GM18498 (cell line): ENCODE results near the gene PKNOX2.

Experiments
- ATAC-seq: cut with Tn5 transposase; IDR thresholded peaks from one replicate; pipeline ENCODE4 v1.9.1; 2021; ENCODE audit warnings: mild to moderate bottlenecking, moderate library complexity; ENCODE audit not compliant: unreplicated experiment

The PKNOX2 gene

DNA sequence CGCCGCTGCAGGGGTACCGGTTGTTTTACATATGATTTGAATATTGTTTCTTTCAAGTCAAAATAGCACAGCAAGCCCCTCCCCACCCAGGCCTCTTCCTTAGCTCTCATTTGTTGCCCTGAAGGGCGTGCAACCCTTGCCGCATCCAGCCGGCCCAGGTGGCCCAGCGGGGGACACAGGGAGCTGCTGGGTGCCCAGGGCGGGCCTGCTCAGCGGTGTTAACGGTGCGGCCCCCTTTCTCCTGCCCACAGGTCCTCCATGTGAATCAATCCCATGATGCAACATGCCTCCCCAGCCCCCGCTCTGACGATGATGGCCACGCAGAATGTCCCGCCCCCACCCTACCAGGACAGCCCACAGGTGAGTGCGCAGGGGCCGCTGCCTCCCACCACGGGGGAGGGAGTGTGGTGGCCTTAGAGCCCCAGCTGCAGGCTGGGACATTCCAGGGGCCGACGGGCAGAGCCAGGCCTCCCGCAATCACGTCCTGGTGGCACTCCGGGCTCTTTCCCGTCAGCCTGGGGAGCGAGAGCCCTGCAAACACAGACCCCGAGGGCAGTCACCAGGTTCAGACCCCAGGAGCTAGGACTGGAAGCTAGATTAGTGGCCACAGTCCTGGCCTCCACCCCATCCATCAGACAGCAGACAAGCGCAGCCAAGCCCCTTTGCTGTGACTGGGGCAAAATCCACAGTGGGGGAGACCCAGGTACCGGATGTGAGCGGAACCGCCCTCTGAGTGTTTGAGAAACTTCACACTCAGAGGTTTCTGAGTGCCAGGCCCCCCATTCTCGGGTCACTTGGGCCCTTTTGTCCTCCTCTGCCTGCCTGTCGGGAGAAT is 186.7 kb downstream of the PKNOX2 start:
- no peak for ATAC-seq

DNA sequence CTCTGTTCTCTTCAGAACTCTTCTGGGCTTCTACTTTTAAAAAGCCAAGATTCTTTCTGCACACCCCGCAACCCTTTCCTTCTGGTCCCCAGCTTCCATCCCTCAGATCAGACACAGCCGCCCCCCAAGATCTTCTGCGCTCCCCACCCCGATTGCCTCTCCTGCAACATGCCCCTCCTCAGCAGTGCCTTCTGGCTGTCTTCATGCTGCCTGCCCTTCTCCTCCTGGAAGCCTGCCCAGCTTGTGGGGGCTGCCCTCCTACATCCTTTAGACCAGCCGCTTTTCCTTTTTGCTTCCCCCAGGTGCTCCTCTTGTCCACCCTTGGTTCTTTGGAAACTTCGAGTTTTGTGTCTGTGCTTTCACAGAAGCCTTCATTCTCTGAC is 187.3 kb downstream of the PKNOX2 start:
- ATAC-seq, result no peak

DNA sequence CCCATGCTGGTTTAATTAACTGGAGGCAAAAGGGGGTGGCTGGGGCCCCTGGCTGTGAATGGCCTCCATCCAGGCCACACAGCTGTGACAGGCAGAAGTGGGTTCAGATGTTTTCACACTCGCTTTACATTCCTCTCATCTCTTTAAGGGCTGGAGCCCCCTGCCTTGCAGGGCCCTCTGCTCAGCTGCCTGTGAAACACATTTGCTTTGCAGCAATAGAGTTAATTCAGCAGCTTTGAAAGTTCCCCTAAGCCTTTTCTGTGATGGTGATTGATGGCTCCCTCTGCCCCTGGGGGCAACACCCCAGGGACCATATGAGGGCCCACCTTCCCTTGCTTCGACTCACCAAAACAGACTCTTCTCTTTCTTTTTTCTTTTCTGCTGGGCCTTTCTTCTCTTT is 192.2 kb downstream of the PKNOX2 start:
- ATAC-seq, result no peak

DNA sequence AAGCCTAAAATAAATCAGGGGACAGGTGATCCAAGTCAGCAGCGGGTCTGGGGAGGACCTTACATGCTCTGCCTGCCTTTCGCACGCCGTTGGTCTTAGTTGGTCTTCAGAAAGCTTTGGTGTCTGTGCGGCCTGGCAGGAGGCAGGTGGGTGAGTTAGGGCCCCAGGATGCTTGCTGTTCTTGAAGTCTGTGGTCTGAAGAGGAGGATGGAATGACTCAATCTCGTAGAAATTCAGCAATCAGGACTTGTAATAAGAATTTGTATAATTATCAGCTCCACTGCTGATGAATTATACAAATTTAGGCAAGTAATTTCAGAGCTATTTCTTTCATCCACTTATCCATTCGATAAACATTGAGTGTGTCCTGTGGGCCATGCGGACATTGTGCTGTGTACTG is 193.0 kb downstream of the PKNOX2 start:
- no peak for ATAC-seq

DNA sequence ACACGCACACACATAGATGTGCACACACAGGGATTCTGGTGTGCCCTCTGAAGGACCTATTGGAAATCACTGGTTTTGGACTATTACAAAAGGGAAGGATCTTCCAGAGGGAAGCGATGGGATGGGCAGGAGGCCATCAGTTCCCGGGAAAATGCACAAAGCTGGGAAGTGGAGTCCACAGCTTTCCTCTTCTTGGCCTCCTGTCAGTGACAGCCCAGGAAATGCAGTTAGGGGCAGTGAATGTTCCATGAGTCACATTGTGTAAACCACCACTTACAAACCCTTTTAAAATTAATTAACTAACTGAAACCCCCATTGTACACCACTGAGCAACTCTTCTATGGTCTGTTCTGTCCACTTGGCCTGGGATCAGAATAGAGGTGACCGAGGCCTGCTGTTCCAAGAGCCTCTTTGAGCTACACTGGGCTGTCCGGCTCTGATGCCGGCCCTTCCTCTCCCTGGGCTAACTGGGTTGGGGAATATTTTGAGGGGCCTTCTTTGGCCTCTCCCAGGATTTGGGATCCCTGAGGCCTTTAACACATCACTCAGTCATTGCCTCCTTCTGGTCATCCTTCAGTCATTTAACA is 193.8 kb downstream of the PKNOX2 start:
- ATAC-seq, result no peak

DNA sequence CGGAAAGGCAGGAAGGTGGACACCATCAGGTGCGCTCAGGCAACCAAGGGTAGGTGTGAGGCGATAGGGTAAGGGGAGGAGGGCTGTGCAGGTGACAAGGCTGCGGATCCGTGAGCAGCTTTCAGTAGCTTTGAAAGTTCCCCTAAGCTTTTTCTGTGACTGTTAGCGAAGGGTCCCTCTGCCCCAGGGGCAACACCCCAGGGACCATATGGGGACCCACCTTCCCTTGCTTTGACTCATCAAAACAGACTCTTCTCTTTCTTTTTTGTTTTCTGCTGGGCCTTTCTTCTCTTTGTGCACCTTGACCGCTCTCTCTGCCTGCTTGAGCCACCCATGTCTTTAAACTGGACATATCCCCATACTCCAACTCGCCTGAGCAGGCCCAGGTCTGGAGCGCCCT is 194.6 kb downstream of the PKNOX2 start:
- ATAC-seq, result no peak

DNA sequence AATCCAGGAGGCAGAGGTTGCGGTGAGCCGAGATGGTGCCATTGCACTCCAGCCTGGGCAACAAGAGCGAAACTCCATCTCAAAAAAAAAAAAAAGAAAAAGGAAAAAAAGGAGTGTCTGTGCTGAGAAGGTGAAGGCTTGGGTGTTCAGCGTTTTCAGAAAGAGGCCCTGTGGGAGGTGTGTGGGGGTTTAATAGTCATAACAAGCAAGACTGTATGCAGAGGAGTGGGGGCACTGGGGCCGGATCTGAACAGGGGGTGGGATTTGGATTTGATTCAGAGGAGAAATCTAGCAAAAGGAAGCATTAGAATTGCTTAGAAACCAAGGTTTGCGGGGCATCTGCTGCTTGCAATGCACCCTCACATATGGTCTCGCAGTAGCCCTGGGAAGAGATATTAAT is 195.5 kb downstream of the PKNOX2 start:
- no peak for ATAC-seq

DNA sequence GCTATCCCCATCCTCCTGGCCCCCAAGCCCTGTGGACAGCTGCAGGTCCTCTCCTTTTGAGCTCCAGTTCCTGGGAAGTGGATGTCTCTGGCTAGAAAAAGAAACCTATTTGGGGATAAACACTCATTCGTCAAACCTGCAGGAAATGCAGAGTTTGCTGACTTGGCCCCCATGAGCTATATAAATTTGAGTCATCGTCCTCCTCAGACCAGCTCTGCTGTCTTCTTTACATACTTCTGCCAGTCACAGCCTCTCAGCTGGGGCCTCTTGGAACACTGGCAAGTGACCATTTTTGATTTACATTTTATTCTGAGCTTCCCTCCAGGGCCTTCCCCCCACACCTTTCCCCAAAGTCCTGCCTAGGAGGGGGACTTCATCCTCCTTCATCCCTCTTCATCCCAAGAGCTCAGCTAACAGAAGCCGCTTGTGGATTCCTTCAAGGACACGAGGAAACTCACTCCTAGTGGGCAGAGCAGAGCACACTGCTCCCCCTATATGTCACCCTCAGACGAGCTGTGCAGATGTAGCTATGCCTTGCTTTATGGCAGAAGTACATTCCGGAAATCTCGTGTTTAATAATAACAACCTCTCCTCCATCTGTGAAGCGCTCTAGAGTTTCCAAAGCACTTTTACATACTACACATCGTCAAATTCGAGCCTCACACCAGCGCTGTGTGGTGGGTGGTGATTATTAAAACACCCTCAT is 199.7 kb downstream of the PKNOX2 start:
- no peak for ATAC-seq

DNA sequence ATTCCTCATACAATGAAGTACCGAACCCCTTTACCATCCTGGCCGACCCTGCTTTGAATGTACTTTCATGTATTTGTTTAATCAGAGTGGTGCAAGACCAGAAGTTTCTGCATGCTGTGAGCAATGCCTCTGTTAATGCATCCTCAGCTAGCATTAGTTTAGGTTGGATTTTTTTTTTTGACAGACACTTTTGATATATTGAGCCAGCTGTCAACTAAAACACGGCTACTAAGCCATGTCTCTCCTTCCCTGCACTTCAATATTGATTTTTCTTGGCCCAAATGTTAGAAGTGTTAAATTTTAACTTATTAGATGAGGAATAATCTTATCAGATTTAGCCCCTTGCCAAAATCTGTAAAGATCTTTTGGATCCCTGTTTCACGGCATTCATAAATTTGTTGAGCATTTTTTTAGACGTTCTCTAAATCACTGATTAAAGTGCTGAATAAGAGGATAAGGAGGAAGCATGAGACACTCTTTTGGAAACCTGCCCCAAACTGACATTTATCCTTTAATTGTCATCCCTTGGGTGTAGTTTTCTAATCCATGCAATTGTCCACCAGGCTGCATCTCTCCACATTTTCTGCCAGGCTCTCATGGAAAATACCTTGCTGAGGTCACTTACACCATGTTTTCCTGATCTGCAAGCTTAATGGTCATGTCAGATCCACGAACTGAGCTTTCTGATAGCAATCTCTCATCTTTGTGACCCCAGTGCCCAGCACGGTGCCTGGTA is 200.8 kb downstream of the PKNOX2 start:
- no peak for ATAC-seq

DNA sequence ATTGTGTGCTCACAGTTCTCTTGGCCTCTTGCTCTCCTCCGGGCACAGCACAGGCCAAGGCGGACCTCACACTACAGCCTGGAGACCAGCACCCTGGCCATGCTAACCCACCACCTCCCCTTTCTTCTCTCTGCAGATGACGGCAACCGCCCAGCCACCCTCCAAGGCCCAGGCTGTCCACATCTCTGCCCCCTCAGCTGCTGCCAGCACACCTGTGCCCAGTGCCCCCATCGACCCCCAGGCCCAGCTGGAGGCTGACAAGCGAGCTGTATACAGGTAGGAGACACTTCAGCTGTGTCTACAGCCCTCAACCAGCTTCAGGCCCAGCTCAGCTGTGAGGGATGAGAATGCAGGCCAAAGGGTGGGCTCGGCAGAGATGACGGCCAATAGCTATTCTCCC is 203.2 kb downstream of the PKNOX2 start:
- ATAC-seq, result no peak

DNA sequence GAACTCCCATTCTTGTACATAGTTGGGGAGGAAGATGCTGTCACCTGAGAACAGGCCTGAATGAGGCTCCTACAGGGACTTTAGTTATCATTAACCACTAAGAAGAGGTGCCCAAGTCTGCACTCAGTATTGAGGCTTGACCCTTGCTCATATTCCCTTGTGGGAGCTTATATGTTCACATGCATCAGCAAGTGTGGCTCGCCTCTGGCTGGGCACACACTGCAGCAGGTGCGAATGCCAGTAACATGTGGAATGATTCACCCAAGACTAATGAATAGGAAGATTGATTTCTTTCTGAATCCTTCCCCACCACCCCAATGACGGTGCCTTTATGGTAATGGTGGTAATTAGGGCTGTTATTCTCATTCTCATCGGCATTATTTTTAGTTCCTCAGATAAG is 204.2 kb downstream of the PKNOX2 start:
- ATAC-seq, result no peak

DNA sequence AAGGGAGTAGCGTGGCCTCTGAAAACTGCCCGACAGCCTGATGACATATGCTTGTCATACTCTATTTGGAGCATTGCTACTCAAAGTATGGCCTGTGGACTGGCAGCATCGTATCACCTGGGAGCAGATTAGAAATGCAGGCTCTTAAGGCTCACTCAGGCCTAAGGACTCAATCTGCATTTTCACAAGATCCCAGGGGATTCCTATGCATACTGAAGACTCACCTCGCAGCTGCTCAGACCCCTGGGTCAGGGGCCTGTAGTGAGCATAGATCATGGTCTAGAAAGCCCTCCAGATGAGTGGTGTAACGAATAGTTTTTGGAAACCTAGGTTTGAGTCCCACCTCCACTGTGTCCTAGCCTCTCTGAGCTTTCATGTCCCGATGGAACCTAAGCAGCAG is 205.3 kb downstream of the PKNOX2 start:
- ATAC-seq, result no peak

DNA sequence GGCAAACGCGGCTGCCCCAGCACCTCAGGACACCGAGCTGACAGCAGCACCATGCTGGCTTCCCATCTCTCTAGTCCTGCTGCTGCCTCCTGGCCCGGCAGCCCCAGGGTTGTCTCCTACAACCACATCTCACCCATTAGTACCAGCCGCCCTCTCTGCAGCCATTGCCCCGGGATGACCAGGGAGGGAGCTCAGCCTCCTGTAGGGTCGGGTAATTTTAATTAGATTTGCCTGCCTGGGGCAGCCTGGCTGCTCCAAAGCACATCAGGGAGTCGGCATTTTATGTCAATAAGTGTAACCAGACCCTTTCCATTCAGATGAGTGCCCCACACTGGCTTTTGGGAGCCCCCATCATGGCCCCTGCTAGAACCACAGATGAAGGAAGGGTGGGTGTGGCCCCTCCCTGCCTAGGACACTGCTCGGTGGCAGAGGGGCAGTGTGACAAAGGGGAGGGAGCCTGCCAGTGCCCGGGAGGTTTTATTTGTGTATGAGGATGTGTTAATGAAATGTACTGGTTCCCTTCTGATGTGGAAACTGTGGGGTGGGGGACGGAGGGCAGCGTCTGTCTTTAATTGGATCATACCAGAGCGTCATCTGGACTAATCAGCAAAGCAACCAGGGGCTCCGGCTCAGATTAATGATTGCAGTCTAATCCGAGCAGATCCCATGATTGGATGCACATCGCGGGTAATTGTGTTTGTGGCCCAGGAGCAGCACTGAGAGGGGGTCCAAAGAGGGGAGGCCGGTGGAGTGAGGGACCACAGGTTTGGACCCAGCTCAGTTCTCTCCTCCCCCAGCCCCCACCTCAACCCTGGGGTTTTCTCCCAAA is 206.2 kb downstream of the PKNOX2 start:
- no peak for ATAC-seq

DNA sequence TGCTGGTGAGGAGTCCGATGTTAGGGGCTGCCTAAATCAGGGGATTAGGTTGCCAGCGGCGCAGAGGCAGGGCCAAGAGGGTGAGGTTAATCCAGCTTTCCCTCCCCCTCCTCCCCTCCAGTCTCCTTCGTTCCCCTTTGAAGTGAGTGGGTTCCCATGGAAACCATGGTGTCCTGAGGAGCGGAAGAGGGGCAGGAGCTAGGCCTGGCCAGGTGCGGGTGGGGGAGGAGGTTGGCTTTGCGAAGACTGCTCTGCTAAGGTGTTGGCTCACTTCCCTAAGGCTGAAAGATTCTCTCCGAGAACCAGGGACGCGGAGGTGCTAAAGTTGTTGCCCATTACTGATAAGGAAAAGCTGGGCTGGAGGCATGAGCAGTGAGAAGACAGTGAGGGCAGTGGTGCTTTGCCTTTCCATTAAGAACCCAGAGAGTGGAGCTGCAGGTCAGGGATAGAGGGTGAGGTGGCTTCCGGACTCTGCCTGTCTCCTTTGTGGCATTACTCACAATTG is 206.9 kb downstream of the PKNOX2 start:
- no peak for ATAC-seq

DNA sequence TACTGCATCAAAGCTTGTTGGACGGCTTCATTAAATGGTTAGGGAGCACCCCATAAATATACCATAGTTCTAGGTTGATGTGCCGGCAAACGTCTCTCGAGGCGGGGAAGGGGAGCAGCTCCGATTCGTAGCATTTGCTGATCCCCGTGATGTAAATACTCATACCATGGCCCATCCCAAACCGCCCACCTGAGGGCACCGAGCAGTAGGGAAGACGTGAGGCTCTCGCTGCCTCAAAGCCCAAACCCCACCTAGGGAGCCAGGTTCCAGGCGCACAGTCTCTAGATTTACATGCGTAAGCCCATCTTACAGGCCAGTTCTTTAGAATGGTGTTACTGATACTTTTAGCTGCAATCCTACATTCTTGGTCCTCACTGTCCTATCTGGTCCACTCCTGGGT is 207.5 kb downstream of the PKNOX2 start:
- ATAC-seq, result no peak

DNA sequence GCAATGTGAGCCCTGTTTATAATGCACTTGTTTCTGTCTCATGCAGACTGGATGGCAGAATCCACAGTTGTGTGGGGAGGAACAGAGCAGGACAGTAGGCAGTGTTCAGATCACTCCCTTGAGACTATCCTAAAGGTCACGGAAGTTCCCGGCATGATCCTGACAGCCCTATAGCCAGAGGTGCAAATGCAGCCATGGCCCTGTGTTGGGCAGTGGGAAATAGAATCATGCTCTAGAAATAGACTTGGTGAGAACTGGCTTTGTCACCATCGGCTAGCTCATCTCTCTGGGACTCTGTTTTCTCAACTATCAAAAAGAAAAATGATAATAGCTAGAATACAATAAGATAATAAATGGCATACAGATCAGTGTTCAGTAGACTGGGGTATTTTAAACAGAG is 208.4 kb downstream of the PKNOX2 start:
- no peak for ATAC-seq

DNA sequence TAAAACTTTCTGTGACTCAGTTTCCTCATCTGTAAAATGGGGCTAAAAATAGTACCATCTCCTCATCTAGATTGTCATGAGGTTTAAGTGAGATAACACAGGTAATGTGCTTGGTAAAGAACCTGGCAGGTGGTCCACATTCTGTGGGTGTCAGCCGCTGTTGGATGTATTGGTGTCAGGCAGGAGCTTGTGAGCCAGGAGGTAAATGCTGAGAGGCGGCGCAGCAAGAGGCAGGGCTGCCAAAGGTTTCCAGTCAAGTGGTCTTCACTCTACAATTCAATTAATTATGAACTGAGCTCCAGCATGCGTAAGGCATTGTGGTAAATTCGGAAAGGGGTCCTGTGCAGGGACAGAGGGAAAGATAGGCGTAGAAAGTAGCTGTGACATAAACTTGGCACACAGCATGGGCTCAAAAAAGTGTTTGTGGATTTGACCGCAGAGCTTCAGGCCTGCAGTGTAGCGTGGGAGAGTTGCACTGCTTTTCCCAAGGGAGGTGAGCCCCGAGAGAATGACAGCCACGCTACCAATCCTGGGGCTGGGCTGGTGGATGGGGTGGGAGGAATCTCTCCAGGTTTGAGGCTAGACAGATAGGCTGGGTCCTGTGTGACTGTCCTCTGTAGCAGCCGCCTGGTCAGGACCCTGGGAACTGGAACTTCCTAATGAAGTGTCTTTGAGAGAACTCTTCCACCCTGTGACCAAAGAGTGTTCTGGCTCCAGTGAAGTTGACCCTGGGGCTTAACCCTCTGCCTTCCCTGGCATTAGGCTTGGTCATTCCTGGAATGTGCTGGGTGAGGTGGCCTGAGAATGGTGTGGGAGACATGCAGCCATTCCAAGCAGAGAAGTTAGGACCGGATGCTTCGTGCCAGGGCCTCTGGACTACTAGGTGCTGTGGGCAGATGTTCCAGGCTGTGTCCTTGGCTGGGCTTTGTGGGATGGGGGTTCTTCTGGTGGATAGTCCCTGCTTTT is 209.2 kb downstream of the PKNOX2 start:
- no peak for ATAC-seq

DNA sequence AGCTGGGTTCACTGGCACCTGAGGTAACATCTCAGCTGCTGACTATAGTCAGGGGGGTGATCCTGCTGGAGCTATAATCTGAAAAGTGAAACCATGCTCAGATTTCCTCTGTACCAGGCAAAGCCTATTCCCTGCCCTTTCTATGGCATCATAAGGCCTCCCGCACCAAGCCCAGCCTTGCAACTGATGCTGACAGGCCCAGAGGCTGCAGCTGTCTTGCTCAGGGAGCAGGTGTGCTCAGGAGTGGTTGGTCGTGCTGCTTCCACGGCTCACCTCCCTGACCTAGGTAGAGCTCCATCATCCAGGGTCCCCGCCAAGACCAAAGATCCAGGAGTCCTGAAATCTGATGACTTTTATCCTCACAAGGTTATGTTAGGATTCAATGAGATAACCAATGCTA is 209.8 kb downstream of the PKNOX2 start:
- ATAC-seq, result no peak

DNA sequence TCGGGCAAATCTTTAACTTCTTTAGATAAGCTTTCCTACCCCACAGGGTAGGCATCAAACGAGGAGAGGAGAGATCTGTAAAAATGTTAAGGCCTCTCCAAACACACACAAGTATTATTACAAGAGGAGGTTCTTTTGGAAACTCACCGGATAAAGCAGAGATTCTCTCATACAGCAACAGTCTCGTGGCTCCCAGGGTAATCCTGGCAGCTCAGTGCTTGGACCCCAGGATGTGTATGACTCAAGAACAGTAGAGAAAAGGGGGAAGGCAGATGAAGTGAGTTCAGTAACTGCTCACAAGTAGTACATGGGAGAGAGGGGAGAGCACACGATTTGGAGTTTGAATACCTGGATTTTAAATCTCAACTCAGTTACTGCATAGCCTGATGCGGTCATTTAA is 210.6 kb downstream of the PKNOX2 start:
- ATAC-seq, result no peak
